Lung (tissue), 12 donors: Measurements from ENCODE around the gene HIC1. TPM values are rescaled to one million over a fixed set of nuclear protein-coding genes. Genes with fewer than 3 reads are reported as not detected.

ENCODE experiments used
- ATAC-seq: fragments of 200-7000 bp; cut with Tn5 transposase; one replicate; pipeline ENCODE4 v1.9.1; 2020; ENCODE audit warnings: moderate number of reproducible peaks; ENCODE audit not compliant: insufficient read depth, low FRiP score
- DNase-seq, 3 donors: peaks; one replicate each; pipeline ENCODE4 v3.0.0-alpha.2; 2013 to 2017
- H3K27ac ChIP-seq, 2 donors: one replicate each; pipeline ENCODE4 v1.5.1; 2013; ENCODE audit warnings: mild to moderate bottlenecking in 2 of 2, moderate library complexity in 2 of 2, control low read depth in 1 of 2, inconsistent platforms in 1 of 2, low read depth in 1 of 2, low read length in 1 of 2
- H3K27me3 ChIP-seq, 3 donors: one replicate each; pipeline ENCODE4 v1.5.1; 2013; ENCODE audit warnings: low read length in 2 of 3; ENCODE audit not compliant: control insufficient read depth in 3 of 3, insufficient read depth in 3 of 3
- H3K36me3 ChIP-seq, 4 donors: one replicate each; pipeline ENCODE4 v1.5.1; 2013; ENCODE audit warnings: low read length in 4 of 4, mild to moderate bottlenecking in 1 of 4, moderate library complexity in 1 of 4; ENCODE audit not compliant: control insufficient read depth in 4 of 4, insufficient read depth in 4 of 4
- H3K4me1 ChIP-seq, 5 donors: one replicate each; pipeline ENCODE4 v1.5.1; 2013; ENCODE audit warnings: low read length in 5 of 5, mild to moderate bottlenecking in 2 of 5, moderate library complexity in 1 of 5; ENCODE audit not compliant: control insufficient read depth in 5 of 5, insufficient read depth in 5 of 5
- H3K4me3 ChIP-seq: one replicate; pipeline ENCODE4 v1.5.1; 2013; ENCODE audit warnings: mild to moderate bottlenecking, control low read depth, moderate library complexity
- H3K9ac ChIP-seq, 2 donors: one replicate each; pipeline ENCODE4 v1.5.1; 2013; ENCODE audit warnings: low read length in 2 of 2, control low read depth in 1 of 2; ENCODE audit not compliant: insufficient read depth in 1 of 2
- H3K9me3 ChIP-seq, 4 donors: one replicate each; pipeline ENCODE4 v1.5.1; 2013; ENCODE audit warnings: low read length in 3 of 4, mild to moderate bottlenecking in 1 of 4, moderate library complexity in 1 of 4; ENCODE audit not compliant: control insufficient read depth in 4 of 4, insufficient read depth in 3 of 4
- WGBS, 2 donors: extraction: QIAGEN DNeasy Blood & Tissue Kit; methylation state at CpG; one replicate each; pipeline ENCODE4 v1.1.7; 2013; 5-methylcytosine and 5-hydroxymethylcytosine counted together
- polyA plus RNA-seq, 2 donors: library from polyadenylated mRNA; stranded (reverse); fragments of 200-250 nt; gene quantifications; one replicate each; pipeline ENCODE4 v1.2.1, GENCODE V29; 2013
- total RNA-seq, 2 donors: library from RNA; depleted of rRNA in 1 of 2; stranded (reverse); fragments of >200 nt in 1 of 2; gene quantifications; one replicate each; pipeline ENCODE4 v1.2.1, GENCODE V29; 2014 to 2021
- TF ChIP-seq, protein P1 (sequence below): IDR thresholded peaks from 2 replicates; pipeline ENCODE4 v1.5.1; 2012; ENCODE audit warnings: mild to moderate bottlenecking; ENCODE audit errors: control extremely low read depth, extremely low read depth
- donor health status: control.
- donor health status: control.
- donor health status: Bipolar disorder and iron deficiency.
- donor health status: healthy.
- donor health status: DM: yes; HTN: yes; CAD: no.

HIC1 gene
- total and polyA plus RNA-seq, 4 donors, result 5.5 to 34.8 (median 21.6) TPM

DNA sequence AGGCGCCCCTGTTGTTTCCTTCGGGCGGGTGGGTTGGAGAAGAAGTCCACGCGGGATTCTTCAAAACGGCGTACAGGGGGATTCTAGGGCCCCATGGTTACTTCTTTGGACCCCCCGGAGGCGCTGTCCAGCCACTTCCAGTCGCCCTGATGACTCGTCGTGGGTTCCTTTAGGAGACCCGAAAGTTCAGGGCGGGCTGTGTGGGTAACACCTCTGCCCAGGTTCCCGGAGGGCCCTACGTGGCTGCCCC is 716 bp upstream of the HIC1 start:
- Histone ChIP-seq H3K9me3 (no peaks in the 10 kb centered on the region), H3K4me1 (peaks cover 1 to 29% (median 17%) of the 10 kb centered on the region in 5 donors), H3K4me3 (peak overlapping the region; percentile 10), H3K9ac (no peak overlapping the region), H3K36me3 (peaks cover 0 to 12% (median 3%) of the 10 kb centered on the region in 4 donors), H3K27ac (peak overlapping the region; percentile 24 to 60), H3K27me3 (peaks cover 0 to 13% (median 0%) of the 10 kb centered on the region in 3 donors)
- DNase-seq (peak in 2 of 3 donors; percentile 56 to 76), ATAC-seq (no peak)
- TF ChIP-seq, protein P1, sequence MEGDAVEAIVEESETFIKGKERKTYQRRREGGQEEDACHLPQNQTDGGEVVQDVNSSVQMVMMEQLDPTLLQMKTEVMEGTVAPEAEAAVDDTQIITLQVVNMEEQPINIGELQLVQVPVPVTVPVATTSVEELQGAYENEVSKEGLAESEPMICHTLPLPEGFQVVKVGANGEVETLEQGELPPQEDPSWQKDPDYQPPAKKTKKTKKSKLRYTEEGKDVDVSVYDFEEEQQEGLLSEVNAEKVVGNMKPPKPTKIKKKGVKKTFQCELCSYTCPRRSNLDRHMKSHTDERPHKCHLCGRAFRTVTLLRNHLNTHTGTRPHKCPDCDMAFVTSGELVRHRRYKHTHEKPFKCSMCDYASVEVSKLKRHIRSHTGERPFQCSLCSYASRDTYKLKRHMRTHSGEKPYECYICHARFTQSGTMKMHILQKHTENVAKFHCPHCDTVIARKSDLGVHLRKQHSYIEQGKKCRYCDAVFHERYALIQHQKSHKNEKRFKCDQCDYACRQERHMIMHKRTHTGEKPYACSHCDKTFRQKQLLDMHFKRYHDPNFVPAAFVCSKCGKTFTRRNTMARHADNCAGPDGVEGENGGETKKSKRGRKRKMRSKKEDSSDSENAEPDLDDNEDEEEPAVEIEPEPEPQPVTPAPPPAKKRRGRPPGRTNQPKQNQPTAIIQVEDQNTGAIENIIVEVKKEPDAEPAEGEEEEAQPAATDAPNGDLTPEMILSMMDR, result no peak
- 7% methylated on average over 16 of the region's 16 CpGs for WGBS, 2 donors

DNA sequence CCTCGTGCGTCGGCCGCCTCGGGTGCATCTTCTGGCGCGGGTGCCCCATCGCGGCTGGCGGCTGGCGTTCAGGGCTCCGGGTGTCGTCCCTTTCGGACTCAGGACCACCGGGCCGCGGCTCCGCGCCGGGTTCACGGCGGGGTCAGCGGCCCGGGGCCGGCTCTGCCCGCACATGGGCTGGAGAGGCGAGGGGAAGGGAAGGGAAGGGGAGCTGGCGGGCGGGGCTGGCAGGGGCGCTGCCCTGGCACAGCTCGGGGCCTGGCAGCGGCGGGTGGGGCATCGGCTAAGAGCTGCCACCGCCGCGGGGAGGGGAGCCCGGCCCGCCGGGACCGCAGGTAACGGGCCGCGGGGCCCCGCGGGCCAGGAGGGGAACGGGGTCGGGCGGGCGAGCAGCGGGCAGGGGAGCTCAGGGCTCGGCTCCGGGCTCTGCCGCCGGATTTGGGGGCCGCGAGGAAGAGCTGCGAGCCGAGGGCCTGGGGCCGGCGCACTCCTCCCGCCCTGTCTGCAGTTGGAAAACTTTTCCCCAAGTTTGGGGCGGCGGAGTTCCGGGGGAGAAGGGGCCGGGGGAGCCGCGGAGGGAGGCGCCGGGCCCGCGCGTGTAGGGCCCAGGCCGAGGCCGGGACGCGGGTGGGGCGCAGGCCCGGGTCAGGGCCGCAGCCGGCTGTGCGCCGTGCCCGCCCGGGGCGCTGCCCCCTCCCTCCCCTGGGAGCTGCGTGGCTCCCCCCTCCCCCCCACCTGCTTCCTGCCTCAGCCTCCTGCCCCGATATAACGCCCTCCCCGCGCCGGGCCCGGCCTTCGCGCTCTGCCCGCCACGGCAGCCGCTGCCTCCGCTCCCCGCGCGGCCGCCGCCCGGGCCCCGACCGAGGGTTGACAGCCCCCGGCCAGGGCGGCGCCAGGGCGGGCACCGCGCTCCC is 646 bp downstream of the HIC1 start:
- H3K4me1 ChIP-seq, result peaks cover 0 to 35% (median 24%) of the 10 kb centered on the region in 5 donors
- peaks cover 0 to 25% (median 9%) of the 10 kb centered on the region in 4 donors for H3K36me3 ChIP-seq
- no peaks in the 10 kb centered on the region for H3K9me3 ChIP-seq
- ATAC-seq (no peak), DNase-seq (peak; percentile 48 to 72 (median 61))
- peaks cover 0 to 13% (median 2%) of the 10 kb centered on the region in 3 donors for H3K27me3 ChIP-seq
- 2 to 5% methylated on average over 67 to 113 of the region's 113 CpGs for WGBS, 2 donors
- peak overlapping the region; percentile 47 for H3K4me3 ChIP-seq
- TF ChIP-seq, protein P1, result no peak
- no peak overlapping the region for H3K9ac ChIP-seq
- H3K27ac ChIP-seq, result peak overlapping the region; percentile 86 to 88

- peak overlapping the region; percentile 26 for H3K4me3 ChIP-seq
- peaks cover 0 to 12% (median 2%) of the 10 kb centered on the region in 3 donors for H3K27me3 ChIP-seq
- TF ChIP-seq, protein P1, result no peak
- DNase-seq, result peak; percentile 62 to 68 (median 63)
- H3K4me1 ChIP-seq, result peaks cover 0 to 44% (median 27%) of the 10 kb centered on the region in 5 donors
- peaks cover 0 to 2% (median 0%) of the 10 kb centered on the region in 4 donors for H3K9me3 ChIP-seq
- WGBS, 2 donors, result 17 to 31% methylated on average over 69 to 85 of the region's 85 CpGs
- peak overlapping the region in 1 of 2 donors; percentile 32 for H3K9ac ChIP-seq
- H3K27ac ChIP-seq, result peak overlapping the region; percentile 78 to 83
- no peak for ATAC-seq
- peaks cover 0 to 34% (median 12%) of the 10 kb centered on the region in 4 donors for H3K36me3 ChIP-seq
Observed at GRCh38 chr17:2056206-2057174, 1.6 kb downstream of the HIC1 start.
